Fibroblast of lung (primary cell): ENCODE measurements around the gene SDHC. TPM values are rescaled to one million over a fixed set of nuclear protein-coding genes. Genes with fewer than 3 reads are reported as not detected.
A peak's percentile ranks its signal among the peaks of the same experiment; 100 is the strongest.

Source experiments
- DNase-seq, 2 donors: peaks; one replicate each; pipeline versions ENCODE4 v3.0.0 to v3.0.0-alpha.2; 2010; ENCODE audit warnings: low read depth in 2 of 2
- H2AFZ ChIP-seq: 2 replicates; pipeline ENCODE4 v1.5.1; 2012; ENCODE audit warnings: low read length, control low read depth, inconsistent platforms
- H3K27ac ChIP-seq: 2 replicates; pipeline ENCODE4 v1.5.1; 2011; ENCODE audit warnings: low read length, control low read depth; ENCODE audit not compliant: insufficient read depth
- H3K27me3 ChIP-seq: 2 replicates; pipeline ENCODE4 v1.5.1; 2011; ENCODE audit warnings: mild to moderate bottlenecking, low read length; ENCODE audit not compliant: control insufficient read depth, insufficient read depth
- H3K36me3 ChIP-seq: 2 replicates; pipeline ENCODE4 v1.5.1; 2011; ENCODE audit warnings: low read length; ENCODE audit not compliant: control insufficient read depth, insufficient read depth
- H3K4me1 ChIP-seq: 2 replicates; pipeline ENCODE4 v1.5.1; 2011; ENCODE audit warnings: low read length; ENCODE audit not compliant: control insufficient read depth, insufficient read depth; ENCODE audit errors: extremely low read depth
- H3K4me2 ChIP-seq: 2 replicates; pipeline ENCODE4 v1.5.1; 2011; ENCODE audit warnings: low read length, control low read depth; ENCODE audit not compliant: insufficient read depth; ENCODE audit errors: extremely low read depth
- H3K4me3 ChIP-seq, 4 experiments: fragments of 200-600 bp in 1 of 4; sonication (generic) in 1 of 4; replicated peaks in 1 of 4; 2 replicates each; pipeline ENCODE4 v1.5.1; 2011 to 2016; ENCODE audit warnings: low read length in 4 of 4, low read depth in 3 of 4, mild to moderate bottlenecking in 3 of 4, control low read depth in 2 of 4, inconsistent platforms in 1 of 4, mixed read lengths in 1 of 4; ENCODE audit not compliant: insufficient read depth in 1 of 4; ENCODE audit errors: control extremely low read depth in 1 of 4
- H3K79me2 ChIP-seq: 2 replicates; pipeline ENCODE4 v1.5.1; 2012; ENCODE audit warnings: mild to moderate bottlenecking, low read length, inconsistent platforms; ENCODE audit not compliant: control insufficient read depth, insufficient read depth
- H3K9ac ChIP-seq: 2 replicates; pipeline ENCODE4 v1.5.1; 2011; ENCODE audit warnings: mild to moderate bottlenecking, low read length, control low read depth; ENCODE audit not compliant: insufficient read depth
- H3K9me3 ChIP-seq: 2 replicates; pipeline ENCODE4 v1.5.1; 2012; ENCODE audit warnings: low read depth, low read length; ENCODE audit not compliant: control insufficient read depth, insufficient read depth
- H4K20me1 ChIP-seq: 2 replicates; pipeline ENCODE4 v1.5.1; 2011; ENCODE audit warnings: low read length; ENCODE audit not compliant: control insufficient read depth, insufficient read depth; ENCODE audit errors: extremely low read depth
- CTCF ChIP-seq, 2 donors: IDR thresholded peaks in 1 of 2; conservative IDR thresholded peaks in 1 of 2; 1 replicate in 1 of 2; 2 replicates in 1 of 2; pipeline ENCODE4 v1.5.1; 2011 to 2012; ENCODE audit warnings: low read length in 2 of 2, control low read depth in 1 of 2, inconsistent platforms in 1 of 2, low read depth in 1 of 2, mild to moderate bottlenecking in 1 of 2
- EZH2 ChIP-seq: IDR thresholded peaks from 2 replicates; pipeline ENCODE4 v1.5.1; 2012; ENCODE audit warnings: low read length, control low read depth, mild to moderate bottlenecking; ENCODE audit errors: missing control alignments
- polyA plus RNA-seq, 2 donors: library from polyadenylated mRNA; depleted of rRNA in 1 of 2; stranded (reverse) in 1 of 2; unstranded in 1 of 2; fragments of >200 nt; gene quantifications; 2 replicates each; pipeline ENCODE4 v1.2.1, GENCODE V29; 2011 to 2012; ENCODE audit warnings: missing spikeins in 1 of 2
- total RNA-seq: library from RNA; depleted of rRNA; stranded (reverse); fragments of >200 nt; gene quantifications from 2 replicates; pipeline ENCODE4 v1.2.1, GENCODE V29; 2014

SDHC gene
- total and polyA plus RNA-seq, 2 donors (not counting 1 experiment from before 2014, with no cell fraction given) = 24.8 to 484 TPM

GRCh38 chr1:161307230-161307768 lies 6.9 kb upstream of the SDHC start:
- TF ChIP-seq CTCF (conservative IDR thresholded peaks at IDR 0.05 in 1 of 2, IDR thresholded peaks at IDR 0.05 in 1 of 2; ENCODE audit: low read depth in 1 of 2, low read length in 2 of 2) (no peak), EZH2 (no peak)
- Histone ChIP-seq H3K9me3 (no peaks in the 10 kb centered on the region), H3K9ac (no peak overlapping the region), H2AFZ (peak overlapping the region; percentile 72), H3K27ac (peak overlapping the region; percentile 49), H3K79me2 (no peaks in the 10 kb centered on the region), H3K4me1 (peaks cover 16% of the 10 kb centered on the region), H4K20me1 (no peaks in the 10 kb centered on the region), H3K36me3 (no peaks in the 10 kb centered on the region), H3K4me2 (peak overlapping the region; percentile 40), H3K4me3 (no peak overlapping the region), H3K27me3 (no peaks in the 10 kb centered on the region)
- peak in 1 of 2 donors; percentile 58 for DNase-seq

- no peaks in the 10 kb centered on the region for H3K27me3 ChIP-seq
- TF ChIP-seq CTCF (conservative IDR thresholded peaks at IDR 0.05 in 1 of 2, IDR thresholded peaks at IDR 0.05 in 1 of 2; ENCODE audit: low read depth in 1 of 2, low read length in 2 of 2) = no peak
- no peak for TF ChIP-seq EZH2
- H3K4me2 ChIP-seq = no peak overlapping the region
- H3K4me3 ChIP-seq = no peak overlapping the region
- H3K4me1 ChIP-seq = peaks cover 16% of the 10 kb centered on the region
- no peaks in the 10 kb centered on the region for H3K9me3 ChIP-seq
- no peak overlapping the region for H3K9ac ChIP-seq
- peak; percentile 3 to 48 for DNase-seq
- H3K79me2 ChIP-seq = no peaks in the 10 kb centered on the region
- no peaks in the 10 kb centered on the region for H4K20me1 ChIP-seq
- no peak overlapping the region for H3K27ac ChIP-seq
- no peak overlapping the region for H2AFZ ChIP-seq
- no peaks in the 10 kb centered on the region for H3K36me3 ChIP-seq
These were observed 6.1 kb upstream of the SDHC start for GRCh38 chr1:161307892-161308638.

- no peaks in the 10 kb centered on the region for H3K27me3 ChIP-seq
- DNase-seq = no peak
- H3K9ac ChIP-seq = no peak within 1 kb of the TSS
- no peak within 1 kb of the TSS for H2AFZ ChIP-seq
- H3K27ac ChIP-seq = no peak within 1 kb of the TSS
- H3K4me2 ChIP-seq = no peak within 1 kb of the TSS
- no peaks in the 10 kb centered on the region for H3K9me3 ChIP-seq
- H3K4me3 ChIP-seq = no peak within 1 kb of the TSS
- no peaks in the 10 kb centered on the region for H3K36me3 ChIP-seq
- peaks cover 2% of the 10 kb centered on the region for H3K79me2 ChIP-seq
- TF ChIP-seq EZH2 (no peak), CTCF (conservative IDR thresholded peaks at IDR 0.05 in 1 of 2, IDR thresholded peaks at IDR 0.05 in 1 of 2; ENCODE audit: low read depth in 1 of 2, low read length in 2 of 2) (no peak)
- H4K20me1 ChIP-seq = no peaks in the 10 kb centered on the region
- H3K4me1 ChIP-seq = peaks cover 17% of the 10 kb centered on the region
These were observed 4.3 kb upstream of the SDHC start, which contains the start of gene MPZ for GRCh38 chr1:161309868-161310267. Gene MPZ (minus strand): TSS chr1:161309968. CDS start chr1:161309905, 63 bp downstream.
